Hematopoietic multipotent progenitor cell treated with erythropoietin and hydrocortisone succinate and interleukin-3 and kit ligand, for 17 days (in vitro differentiated cells): ENCODE measurements around the gene AUTS2.
"Not testable (repeated sequence)": the region's sequence is repeated elsewhere in the genome, so short reads cannot be mapped to it uniquely, and the experiment has no call there.

Experiments used
- DNase-seq: peaks from one replicate; pipeline ENCODE4 v3.0.0-alpha.2; 2015; ENCODE audit warnings: low spot score

The AUTS2 gene

GRCh38 chr7:70787286-70787685 lies 1189.0 kb downstream of the AUTS2 start:
- DNase-seq, result no peak

GRCh38 chr7:70787771-70788170 lies 1189.5 kb downstream of the AUTS2 start:
- DNase-seq, result no peak

GRCh38 chr7:70788276-70788675 lies 1190.0 kb downstream of the AUTS2 start:
- no peak for DNase-seq

- DNase-seq, result no peak
These were observed 1191.4 kb downstream of the AUTS2 start for GRCh38 chr7:70789481-70790214.

- no peak for DNase-seq
These were observed 1192.2 kb downstream of the AUTS2 start for GRCh38 chr7:70790215-70791073.

DNA sequence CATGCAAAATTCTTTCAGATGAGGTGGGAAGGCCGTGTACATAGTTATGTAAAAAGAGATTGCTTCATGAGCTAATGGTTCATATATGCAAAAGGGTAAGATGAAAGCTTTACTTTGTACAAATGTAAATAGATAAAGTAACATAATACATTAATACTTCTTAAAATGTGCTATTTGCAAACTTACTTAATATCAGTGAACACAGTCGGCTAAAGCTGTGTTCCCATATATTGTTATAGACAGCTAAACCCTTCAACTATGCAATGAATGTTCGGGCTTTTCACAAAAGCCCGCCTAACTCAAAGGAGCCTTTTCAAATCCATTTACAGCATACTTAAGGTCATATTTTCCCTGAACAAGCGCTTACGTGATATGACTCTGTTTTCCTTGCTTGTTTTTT lies 1193.1 kb downstream of the AUTS2 start:
- DNase-seq, result no peak

DNA sequence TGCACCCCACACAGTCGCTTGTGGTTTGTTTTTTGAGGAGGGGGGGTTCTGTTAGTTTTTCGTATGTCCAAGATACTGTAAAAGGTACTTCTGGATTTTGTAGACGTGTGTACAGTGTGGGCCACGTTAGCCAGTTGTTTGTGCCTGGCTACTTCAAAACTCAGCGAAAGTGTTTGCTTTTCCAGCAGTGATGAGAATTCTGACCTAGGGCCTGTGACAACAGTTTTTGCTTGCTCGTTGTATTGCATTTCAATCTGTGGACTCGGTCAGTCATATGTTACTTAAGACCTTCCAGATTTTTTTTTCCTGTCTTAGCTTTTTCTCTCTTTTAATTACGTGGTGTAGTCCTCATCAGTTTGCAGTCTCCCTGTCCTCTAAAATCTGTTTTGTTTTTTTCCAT lies 1194.8 kb downstream of the AUTS2 start:
- DNase-seq, result no peak

GRCh38 chr7:70793821-70794220 lies 1195.5 kb downstream of the AUTS2 start:
- no peak for DNase-seq

- no peak for DNase-seq
These were observed 1196.7 kb downstream of the AUTS2 start for GRCh38 chr7:70794962-70795361.

DNA sequence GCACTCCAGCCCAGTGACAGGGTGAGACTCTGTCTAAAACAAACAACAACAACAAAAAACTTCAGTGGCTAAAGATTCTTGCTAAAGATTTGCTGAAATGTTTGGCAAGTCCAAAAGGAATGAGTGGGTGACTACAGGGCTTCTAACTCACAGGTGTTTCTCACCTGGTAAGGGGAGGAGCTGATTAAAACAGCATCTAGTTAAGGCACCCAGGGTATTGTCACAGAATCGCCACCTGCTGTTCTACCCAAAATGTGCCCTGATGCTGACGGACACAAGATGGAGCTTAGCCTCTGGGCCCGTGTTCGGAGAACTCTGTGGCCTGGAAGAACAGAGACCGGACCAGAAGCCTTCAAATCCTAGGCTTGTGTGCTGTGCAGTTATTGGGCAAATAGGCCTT lies 1197.7 kb downstream of the AUTS2 start:
- DNase-seq, result no peak

- no peak for DNase-seq
These were observed 1198.8 kb downstream of the AUTS2 start for GRCh38 chr7:70797109-70797514.

- DNase-seq, result no peak
These were observed 1201.6 kb downstream of the AUTS2 start for GRCh38 chr7:70799841-70800405.

GRCh38 chr7:70805360-70805759 lies 1207.1 kb downstream of the AUTS2 start:
- no peak for DNase-seq

- DNase-seq, result no peak
These were observed 1209.4 kb downstream of the AUTS2 start for GRCh38 chr7:70807650-70808049.

- DNase-seq, result no peak
These were observed 1210.6 kb downstream of the AUTS2 start for GRCh38 chr7:70808876-70809275.

DNA sequence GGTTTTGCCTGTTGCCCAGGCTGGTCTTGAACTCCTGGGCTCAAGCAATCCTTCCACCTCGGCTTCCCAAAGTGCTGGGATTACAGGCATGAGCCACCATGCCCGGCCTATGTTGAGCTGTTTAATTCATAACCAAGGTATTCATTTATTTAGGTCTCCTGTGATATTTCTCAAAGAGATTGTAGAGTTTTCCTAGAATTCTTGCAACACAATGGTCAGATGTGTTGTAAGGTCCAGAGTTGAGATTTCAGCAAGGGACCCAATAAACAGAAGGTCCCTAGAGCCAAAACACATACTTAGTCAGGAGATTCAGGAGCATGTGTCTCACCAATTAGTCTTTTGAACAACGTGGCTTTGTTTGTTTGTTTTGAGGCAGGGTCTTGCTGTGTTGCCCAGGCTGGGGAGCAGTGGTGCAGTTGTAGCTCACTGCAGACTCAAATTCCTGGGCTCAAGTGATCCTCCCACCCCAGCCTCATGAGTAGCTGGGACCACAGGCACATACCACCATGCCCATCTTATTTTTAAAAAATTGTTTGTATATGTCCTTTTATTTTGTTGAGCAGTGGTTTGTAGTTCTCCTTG lies 1212.4 kb downstream of the AUTS2 start:
- no peak for DNase-seq

DNA sequence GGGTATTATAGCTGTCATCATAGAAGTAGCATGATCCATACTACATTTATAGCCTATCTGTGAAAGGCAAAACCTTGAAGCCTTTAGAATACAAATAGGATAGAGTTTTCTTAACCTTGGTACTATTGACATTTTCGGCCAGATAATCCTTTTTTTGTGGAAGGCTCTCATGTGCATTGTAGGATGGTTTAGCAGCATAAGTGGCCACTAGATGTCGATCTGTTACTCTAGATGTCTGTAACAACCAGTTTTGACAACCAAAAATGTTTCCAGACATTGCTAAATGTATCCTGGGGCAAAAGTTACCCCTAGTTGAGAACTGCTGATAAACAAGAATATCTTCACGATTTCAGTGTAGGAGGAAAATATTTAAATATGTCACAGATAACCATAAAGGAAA lies 1214.2 kb downstream of the AUTS2 start:
- no peak for DNase-seq

DNA sequence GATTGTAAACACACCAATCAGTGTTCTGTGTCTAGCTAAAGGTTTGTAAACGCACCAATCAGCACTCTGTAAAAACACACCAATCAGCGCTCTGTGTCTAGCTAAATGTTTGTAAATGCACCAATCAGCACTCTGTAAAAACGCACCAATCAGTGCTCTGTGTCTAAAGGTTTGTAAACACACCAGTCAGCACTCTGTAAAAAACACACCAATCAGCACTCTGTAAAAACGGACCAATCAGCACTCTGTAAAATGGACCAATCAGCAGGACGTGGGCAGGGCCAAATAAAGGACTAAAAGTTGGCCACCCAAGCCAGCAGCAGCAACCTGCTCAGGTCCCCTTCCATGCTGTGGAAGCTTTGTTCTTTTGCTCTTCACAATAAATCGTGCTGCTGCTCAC lies 1224.2 kb downstream of the AUTS2 start:
- not testable (repeated sequence) for DNase-seq

- peak; percentile 9 for DNase-seq
These were observed 1231.2 kb downstream of the AUTS2 start for GRCh38 chr7:70829221-70830059.

DNA sequence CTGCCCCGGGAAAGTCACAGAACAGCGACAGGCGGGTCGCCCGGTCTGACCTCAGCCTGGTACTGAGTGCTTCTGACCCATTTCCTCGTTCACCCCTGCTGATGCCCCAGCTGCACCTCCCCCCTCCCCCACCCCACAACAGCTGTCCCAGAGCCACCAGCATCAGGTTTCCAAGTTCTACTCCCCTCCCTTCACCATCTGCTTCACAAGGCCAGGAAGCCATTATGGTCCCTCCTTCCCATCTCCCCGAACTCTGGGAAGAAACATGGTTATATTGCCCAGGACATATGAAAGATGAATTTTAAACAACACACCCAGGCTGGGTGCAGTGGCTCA lies 1231.8 kb downstream of the AUTS2 start:
- no peak for DNase-seq

DNA sequence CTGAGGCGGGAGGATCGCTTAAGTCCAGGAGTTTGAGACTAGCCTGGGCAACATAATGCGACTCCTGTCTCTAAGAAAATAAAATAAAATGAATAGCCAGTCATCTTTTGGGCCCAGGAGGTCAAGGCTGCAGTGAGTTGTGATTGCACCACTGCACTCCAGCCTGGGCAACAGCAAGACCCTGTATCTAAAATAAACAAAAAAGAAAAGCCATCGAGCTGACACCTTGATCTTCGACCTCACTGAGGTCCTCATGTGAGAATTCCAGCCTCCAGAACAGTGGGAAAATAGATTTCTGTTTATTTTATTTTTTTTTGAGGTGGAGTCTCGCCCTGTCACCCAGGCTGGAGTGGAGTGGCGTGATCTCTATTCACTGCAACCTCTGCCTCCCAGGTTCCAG lies 1232.2 kb downstream of the AUTS2 start:
- no peak for DNase-seq

- DNase-seq, result no peak
These were observed 1235.5 kb downstream of the AUTS2 start for GRCh38 chr7:70833726-70834125.
